GM12878 (cell line): ENCODE measurements around the gene EWSR1. TPM values are rescaled to one million over a fixed set of nuclear protein-coding genes. Genes with fewer than 3 reads are reported as not detected.

ENCODE experiments used
- ATAC-seq: fragments of 200-7000 bp; cut with Tn5 transposase; 3 replicates; pipeline ENCODE4 v1.9.1; 2020; ENCODE audit warnings: mild to moderate bottlenecking, moderate library complexity
- BruUV-seq: library from RNA; stranded (reverse); fragments of 400-500 nt; replicated peaks from 2 replicates; lab custom pipeline; 2021; lab: Mats Ljungman, UMichigan
- CTCF ChIA-PET: fragments of 300-600 bp; sonication (Branson Sonifier 250); formaldehyde crosslinking; extraction: SDS; loops from one replicate; lab custom pipeline; 2021; ENCODE audit warnings: inconsistent platforms; lab: Yijun Ruan, JAX
- POLR2A ChIA-PET: fragments of 350-600 bp; formaldehyde crosslinking; extraction: SDS; loops from one replicate; lab custom pipeline; 2021; ENCODE audit warnings: inconsistent platforms; lab: Charles Lee
- RAD21 ChIA-PET: fragments of 300-600 bp; sonication (Branson Sonifier 250); formaldehyde crosslinking; loops from one replicate; lab custom pipeline; 2023; ENCODE audit warnings: antibody characterized with exemption; ENCODE audit not compliant: unreplicated experiment; lab: Charles Lee
- SMC1A ChIA-PET: fragments of 300-600 bp; sonication (Branson Sonifier 250); formaldehyde crosslinking; loops from one replicate; lab custom pipeline; 2023; ENCODE audit not compliant: unreplicated experiment, uncharacterized antibody; lab: Charles Lee
- DNase-seq: peaks from one replicate; pipeline ENCODE4 v3.0.0-alpha.2; 2011; ENCODE audit warnings: low read depth, low spot score
- FAIRE-seq: peaks from 3 replicates; lab custom pipeline; 2011; peaks lifted over from hg19 to GRCh38; lab: Jason Lieb, UNC
- H2AFZ ChIP-seq: 2 replicates; pipeline ENCODE4 v1.6.0; 2011; ENCODE audit warnings: low read depth, low read length, control low read depth; ENCODE audit not compliant: control insufficient read depth
- H3K27ac ChIP-seq: 2 replicates; pipeline ENCODE4 v1.5.1; 2011; ENCODE audit warnings: control low read depth; ENCODE audit not compliant: control insufficient read depth, insufficient read depth
- H3K27me3 ChIP-seq, 2 experiments: replicated peaks in 1 of 2; 2 replicates each; pipeline versions ENCODE4 v1.6.0 to v1.6.1; 2011; ENCODE audit warnings: low read length in 1 of 2; ENCODE audit not compliant: control insufficient read depth in 2 of 2, insufficient read depth in 2 of 2
- H3K36me3 ChIP-seq, 2 experiments: 2 replicates each; pipeline ENCODE4 v1.5.1; 2011; ENCODE audit warnings: low read length in 1 of 2; ENCODE audit not compliant: control insufficient read depth in 2 of 2, insufficient read depth in 2 of 2
- H3K4me1 ChIP-seq: 2 replicates; pipeline ENCODE4 v1.6.1; 2011; ENCODE audit warnings: mild to moderate bottlenecking, low read length, moderate library complexity, mixed read lengths; ENCODE audit not compliant: control insufficient read depth, insufficient read depth
- H3K4me2 ChIP-seq: 2 replicates; pipeline ENCODE4 v1.6.0; 2011; ENCODE audit warnings: control low read depth; ENCODE audit not compliant: control insufficient read depth, insufficient read depth
- H3K4me3 ChIP-seq: fragments of 200-600 bp; sonication (generic); 2 replicates; pipeline ENCODE4 v1.5.1; 2016
- H3K79me2 ChIP-seq: 2 replicates; pipeline ENCODE4 v1.6.0; 2011; ENCODE audit warnings: low read length; ENCODE audit not compliant: control insufficient read depth, insufficient read depth
- H3K9ac ChIP-seq: 2 replicates; pipeline ENCODE4 v1.8.0; 2011; ENCODE audit warnings: low read length, control low read depth, mixed read lengths; ENCODE audit not compliant: control insufficient read depth, insufficient read depth
- H3K9me3 ChIP-seq: replicated peaks from 3 replicates; pipeline ENCODE4 v1.5.1; 2011; ENCODE audit warnings: mild to moderate bottlenecking, low read length; ENCODE audit not compliant: control insufficient read depth, insufficient read depth
- H4K20me1 ChIP-seq: 2 replicates; pipeline ENCODE4 v1.6.0; 2011; ENCODE audit not compliant: control insufficient read depth, insufficient read depth
- E2F8 ChIP-seq: fragments of 450-650 bp; IDR thresholded peaks from 2 replicates; pipeline ENCODE4 v1.6.1; 2018; ENCODE audit warnings: mild to moderate bottlenecking, low read depth, moderate library complexity; ENCODE audit not compliant: partially characterized antibody
- EP300 ChIP-seq, 2 experiments: fragments of 150-350 bp in 1 of 2; IDR thresholded peaks; 2 replicates each; pipeline ENCODE4 v1.6.1; 2011 to 2012; ENCODE audit warnings: low read depth in 2 of 2, low read length in 2 of 2, borderline replicate concordance in 1 of 2, improper control_type of control experiment in 1 of 2, inconsistent platforms in 1 of 2; ENCODE audit not compliant: control insufficient read depth in 1 of 2
- HSF1 ChIP-seq: fragments of 150-350 bp; IDR thresholded peaks from 2 replicates; pipeline ENCODE4 v1.6.1; 2014; ENCODE audit warnings: mild to moderate bottlenecking, low read depth, low read length
- MLLT1 ChIP-seq: fragments of 450-650 bp; IDR thresholded peaks from 2 replicates; pipeline ENCODE4 v1.6.1; 2016; ENCODE audit warnings: mild to moderate bottlenecking
- PAX8 ChIP-seq: fragments of 450-650 bp; IDR thresholded peaks from 2 replicates; pipeline ENCODE4 v1.6.1; 2017; ENCODE audit warnings: mild to moderate bottlenecking, moderate library complexity
- RUNX3 ChIP-seq: IDR thresholded peaks from 2 replicates; pipeline ENCODE4 v1.6.1; 2012; ENCODE audit warnings: low read length, inconsistent platforms
- ZNF622 ChIP-seq: fragments of 450-650 bp; IDR thresholded peaks from 2 replicates; pipeline ENCODE4 v1.6.1; 2017; ENCODE audit warnings: mild to moderate bottlenecking, inconsistent platforms
- WGBS: methylation state at CpG from one replicate; pipeline ENCODE4 v1.1.6; 2016; ENCODE audit warnings: low lambda C conversion rate; ENCODE audit not compliant: insufficient replicate concordance, insufficient coverage; ENCODE audit errors: missing lambda C conversion rate; 5-methylcytosine and 5-hydroxymethylcytosine counted together
- in situ Hi-C: fragments of 300-500 bp; cut with MboI; formaldehyde crosslinking; loops from 9 replicates; pipeline ENCODE4 v1.14.3; 2018; ENCODE audit warnings: mixed read lengths
- intact Hi-C: fragments of 100-400 bp; cut with micrococcal nuclease; formaldehyde crosslinking; loops from one replicate; pipeline ENCODE4 v1.14.2; 2022; ENCODE audit not compliant: unreplicated experiment
- polyA plus RNA-seq, 11 experiments: library from polyadenylated mRNA; depleted of rRNA in 4 of 11; unstranded in 6 of 11; stranded (reverse) in 5 of 11; fragments of >200 nt; fragmentation: Nextera tagmentation in 4 of 11; fragmentation: Illumina TruSeq in 1 of 11; extraction: Ambion mirVana in 4 of 11; extraction: Trizol in 1 of 11; gene quantifications; 1 replicate in 1 of 11; 2 replicates in 10 of 11; pipeline versions ENCODE4 v1.2.1 to v1.2.3, GENCODE V29; 2011 to 2016; ENCODE audit warnings: inconsistent platforms in 2 of 11, missing spikeins in 2 of 11, low read depth in 1 of 11
- total RNA-seq, 4 experiments: library from RNA; depleted of rRNA in 3 of 4; stranded (reverse); fragments of >200 nt in 3 of 4; fragmentation: Illumina TruSeq in 1 of 4; extraction: Trizol in 1 of 4; gene quantifications; 2 replicates each; pipeline versions ENCODE4 v1.2.1 to v1.2.3, GENCODE V29; 2013 to 2021

Gene EWSR1
- total and polyA plus RNA-seq, 10 of the 15 experiments (the other 5 are each of a cell fraction or from before 2014, with no cell fraction given), result 130 to 480 (median 356) TPM

GRCh38 chr22:29272624-29273023 lies 4.6 kb downstream of the EWSR1 start:
- peak overlapping the region; percentile 5; the same call in 1 of the 2 replicates for H3K9ac ChIP-seq
- DNase-seq (no peak), FAIRE-seq (no peak), ATAC-seq (no peak)
- no TSS peak for BruUV-seq
- H3K9me3 ChIP-seq, result no peaks in the 10 kb centered on the region
- H3K79me2 ChIP-seq, result peaks cover 99% of the 10 kb centered on the region
- no peak for TF ChIP-seq MLLT1
- TF ChIP-seq HSF1, result no peak
- TF ChIP-seq PAX8, result no peak
- TF ChIP-seq EP300 (IDR thresholded peaks at IDR 0.05; ENCODE audit: borderline replicate concordance in 1 of 2, control insufficient read depth in 1 of 2, low read depth in 2 of 2, low read length in 2 of 2), result no peak
- no peak for TF ChIP-seq ZNF622
- no peak for TF ChIP-seq E2F8
- no peak for TF ChIP-seq RUNX3
- intact Hi-C loops, result no loop called here
- no peaks in the 10 kb centered on the region for H3K27me3 ChIP-seq
- peaks cover 22% of the 10 kb centered on the region for H4K20me1 ChIP-seq
- ChIA-PET POLR2A (interaction anchor here (0.6 kb wide), 2 partner anchors 10 to 72 kb away, joined by 3 to 5 read pairs; no protein-coding TSS in a partner anchor), CTCF (interaction anchor here (0.9 to 1.9 kb wide), 4 partner anchors 10 to 68 kb away, joined by 3 to 5 read pairs (median 4); no protein-coding TSS in a partner anchor), SMC1A (interaction anchor here (0.6 to 1.4 kb wide), 2 partner anchors 27 to 111 kb away, joined by 3 to 4 read pairs; no protein-coding TSS in a partner anchor), RAD21 (interaction anchor here (0.6 kb wide), 1 partner anchor 1037 kb away, joined by 3 read pairs; no protein-coding TSS in a partner anchor)
- no peak overlapping the region for H2AFZ ChIP-seq
- peak overlapping the region; percentile 22 for H3K4me3 ChIP-seq
- H3K27ac ChIP-seq, result no peak overlapping the region
- peaks cover 11 to 51% of the 10 kb centered on the region in 2 experiments for H3K36me3 ChIP-seq
- peak overlapping the region; percentile 38 for H3K4me2 ChIP-seq
- 97% methylated on average over 2 of the region's 2 CpGs for WGBS
- in situ Hi-C loops, result no loop called here
- peaks cover 8% of the 10 kb centered on the region for H3K4me1 ChIP-seq
